Activated B cell treated with CpG ODN at 0.5 μM for 24 hours (primary cell): Measurements from ENCODE around the gene COL16A1. TPM values are rescaled to one million over a fixed set of nuclear protein-coding genes. Genes with fewer than 3 reads are reported as not detected.

Source experiments
- ATAC-seq: fragments of 200-7000 bp; cut with Tn5 transposase; one replicate; pipeline ENCODE4 v1.10.0; 2021; ENCODE audit warnings: low read depth, mild to moderate bottlenecking, moderate library complexity
- CTCF ChIA-PET: fragments of 350-600 bp; sonication (Branson Sonifier 250); formaldehyde crosslinking; loops from one replicate; lab custom pipeline; 2021; ENCODE audit warnings: antibody characterized with exemption; lab: Charles Lee
- POLR2A ChIA-PET: fragments of 350-600 bp; sonication (Branson Sonifier 250); formaldehyde crosslinking; loops from one replicate; lab custom pipeline; 2021; ENCODE audit warnings: antibody characterized with exemption; lab: Charles Lee
- DNase-seq: peaks from one replicate; pipeline ENCODE4 v3.0.0; 2022
- H3K27ac Mint-ChIP-seq: one replicate; pipeline ENCODE4 v1.8.0; 2020; ENCODE audit warnings: mixed read lengths
- H3K27me3 Mint-ChIP-seq: one replicate; pipeline ENCODE4 v1.8.0; 2021; ENCODE audit warnings: mixed read lengths
- H3K36me3 Mint-ChIP-seq: one replicate; pipeline ENCODE4 v1.8.0; 2021; ENCODE audit warnings: low read depth, mixed read lengths
- H3K4me1 Mint-ChIP-seq: one replicate; pipeline ENCODE4 v1.8.0; 2021; ENCODE audit warnings: mixed read lengths
- H3K4me3 Mint-ChIP-seq: one replicate; pipeline ENCODE4 v1.8.0; 2020; ENCODE audit warnings: mild to moderate bottlenecking, mixed read lengths
- H3K9me3 Mint-ChIP-seq: one replicate; pipeline ENCODE4 v1.8.0; 2020; ENCODE audit warnings: mixed read lengths
- CTCF ChIP-seq: fragments of 200-600 bp; IDR thresholded peaks from one replicate; pipeline ENCODE4 v1.8.0; 2022; ENCODE audit warnings: antibody characterized with exemption, mild to moderate bottlenecking
- intact Hi-C: fragments of 100-400 bp; cut with micrococcal nuclease; formaldehyde crosslinking; loops from one replicate; pipeline ENCODE4 v1.15.1; 2024
- total RNA-seq: library from RNA; stranded (reverse); gene quantifications from 2 replicates; pipeline ENCODE4 v1.2.3, GENCODE V29; 2022

COL16A1 gene
- total RNA-seq, 1 donor from 2014 or later, result 0.31 TPM

- ChIA-PET CTCF (interaction anchor here (0.6 kb wide), 1 partner anchor 40 kb away, joined by 3 read pairs; no protein-coding TSS in a partner anchor), POLR2A (interaction anchor here (0.6 kb wide), 1 partner anchor 8 kb away, joined by 3 read pairs; no protein-coding TSS in a partner anchor)
- H3K27me3 Mint-ChIP-seq, result peaks cover 2% of the 10 kb centered on the region
- H3K27ac Mint-ChIP-seq, result no peak overlapping the region
- peaks cover 15% of the 10 kb centered on the region for H3K4me1 Mint-ChIP-seq
- no peak overlapping the region for H3K4me3 Mint-ChIP-seq
- DNase-seq (no peak), ATAC-seq (no peak)
- intact Hi-C loops, result no loop called here
- peaks cover 39% of the 10 kb centered on the region for H3K36me3 Mint-ChIP-seq
- TF ChIP-seq CTCF, result no peak
- H3K9me3 Mint-ChIP-seq, result no peaks in the 10 kb centered on the region
Measured at GRCh38 chr1:31624309-31624708, 79.5 kb downstream of the COL16A1 start.

DNA sequence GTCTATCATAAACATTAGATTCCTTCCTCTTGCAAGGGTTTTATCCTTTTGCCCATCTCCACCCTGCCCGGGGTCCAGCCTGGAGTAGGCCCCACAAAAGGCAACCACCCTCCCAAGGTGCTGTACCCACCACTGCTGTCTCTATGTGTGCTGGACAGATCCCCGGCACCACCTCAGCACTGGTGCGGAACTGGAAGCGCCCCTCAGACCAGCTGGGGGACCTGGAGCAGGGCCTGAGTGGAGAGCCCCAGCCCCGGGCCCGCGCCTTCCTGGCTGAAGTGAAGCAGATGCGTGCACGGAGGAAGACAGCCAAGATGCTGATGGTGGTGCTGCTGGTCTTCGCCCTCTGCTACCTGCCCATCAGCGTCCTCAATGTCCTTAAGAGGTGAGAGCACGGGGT lies 80.5 kb downstream of the COL16A1 start:
- no peaks in the 10 kb centered on the region for H3K9me3 Mint-ChIP-seq
- POLR2A ChIA-PET, result no interaction called here

DNA sequence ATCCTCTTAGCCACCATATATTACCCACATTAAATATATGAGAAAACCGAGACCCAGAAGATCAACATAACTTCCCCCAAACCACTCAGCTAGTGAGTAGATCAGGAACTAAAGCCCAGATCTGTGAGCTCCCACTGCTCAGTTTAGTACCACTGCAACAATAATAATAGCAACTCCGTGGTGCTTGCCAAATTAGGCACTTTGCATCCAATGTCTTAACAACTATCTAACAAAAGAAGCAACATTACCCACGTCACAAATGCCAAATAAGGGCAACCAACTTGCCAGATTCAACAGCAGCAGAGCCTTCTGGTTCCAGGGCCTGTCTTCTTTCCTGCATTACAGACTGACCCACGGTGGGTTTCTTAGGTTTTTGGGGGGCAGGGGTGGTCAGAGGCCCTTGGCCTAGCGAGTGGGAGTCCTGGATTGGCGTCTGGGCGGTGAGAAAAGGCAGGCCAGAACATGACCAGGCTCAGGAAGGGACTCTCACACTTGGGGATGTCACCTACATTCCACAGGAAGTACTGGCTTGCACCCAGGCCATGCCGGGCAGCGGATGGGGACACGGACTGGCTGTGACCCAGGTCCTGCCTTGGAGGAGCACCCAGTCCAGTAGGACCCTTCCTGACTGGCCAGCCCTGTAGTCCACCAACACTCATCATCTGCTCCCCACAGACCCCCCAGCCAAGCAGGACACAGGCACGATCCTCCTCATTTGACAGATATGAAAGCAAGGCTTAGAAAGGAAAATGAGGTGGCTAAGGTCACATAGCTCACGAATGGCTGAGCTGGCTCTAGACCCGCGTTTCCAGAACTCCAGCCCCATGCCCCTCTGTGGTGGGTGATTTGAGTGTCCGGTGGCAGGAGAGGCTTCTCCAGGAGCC lies 81.7 kb downstream of the COL16A1 start:
- intact Hi-C loops, result no loop called here
- Mint-ChIP-seq H3K9me3 (no peaks in the 10 kb centered on the region), H3K4me1 (peaks cover 24% of the 10 kb centered on the region), H3K27me3 (peaks cover 8% of the 10 kb centered on the region), H3K27ac (no peak overlapping the region), H3K36me3 (peaks cover 17% of the 10 kb centered on the region), H3K4me3 (no peak overlapping the region)
- ATAC-seq (no peak), DNase-seq (no peak)
- ChIA-PET CTCF (no interaction called here), POLR2A (no interaction called here)
- no peak for TF ChIP-seq CTCF

More for the DNA sequence above, 80.5 kb downstream of the COL16A1 start:
- CTCF ChIA-PET, result no interaction called here
- TF ChIP-seq CTCF, result no peak
- DNase-seq (no peak), ATAC-seq (no peak)
- Mint-ChIP-seq H3K36me3 (peaks cover 29% of the 10 kb centered on the region), H3K4me3 (no peak overlapping the region), H3K27ac (no peak overlapping the region), H3K27me3 (peaks cover 5% of the 10 kb centered on the region), H3K4me1 (peaks cover 21% of the 10 kb centered on the region)
- intact Hi-C loops, result no loop called here

- TF ChIP-seq CTCF, result no peak
- ChIA-PET CTCF (no interaction called here), POLR2A (no interaction called here)
- no peaks in the 10 kb centered on the region for H3K9me3 Mint-ChIP-seq
- peaks cover 29% of the 10 kb centered on the region for H3K4me1 Mint-ChIP-seq
- peaks cover 11% of the 10 kb centered on the region for H3K36me3 Mint-ChIP-seq
- H3K27ac Mint-ChIP-seq, result no peak overlapping the region
- H3K27me3 Mint-ChIP-seq, result peaks cover 14% of the 10 kb centered on the region
- ATAC-seq (no peak), DNase-seq (no peak)
- intact Hi-C loops, result no loop called here
- no peak overlapping the region for H3K4me3 Mint-ChIP-seq
Measured at GRCh38 chr1:31621498-31621820, 82.4 kb downstream of the COL16A1 start.

- intact Hi-C loops, result no loop called here
- Mint-ChIP-seq H3K4me3 (no peak overlapping the region), H3K9me3 (no peaks in the 10 kb centered on the region), H3K36me3 (peaks cover 8% of the 10 kb centered on the region), H3K27me3 (peaks cover 17% of the 10 kb centered on the region), H3K4me1 (peaks cover 29% of the 10 kb centered on the region), H3K27ac (no peak overlapping the region)
- CTCF ChIA-PET, result interaction anchor here (3.0 kb wide), 1 partner anchor 56 kb away, joined by 47 read pairs; no protein-coding TSS in a partner anchor
- DNase-seq (no peak), ATAC-seq (no peak)
- POLR2A ChIA-PET, result no interaction called here
- TF ChIP-seq CTCF, result no peak
Measured at GRCh38 chr1:31620631-31621497, 83.0 kb downstream of the COL16A1 start.
